Esophagus muscularis mucosa (tissue), 4 donors: Measurements from ENCODE around the gene SIRT2. TPM values are rescaled to one million over a fixed set of nuclear protein-coding genes. Genes with fewer than 3 reads are reported as not detected.

Experiments
- DNase-seq: peaks from one replicate; pipeline ENCODE4 v3.0.0-alpha.2; 2017; ENCODE audit errors: extremely low spot score
- H3K27ac ChIP-seq, 4 donors: fragments of 200-600 bp; sonication (generic); replicated peaks in 1 of 4; 1 replicate in 3 of 4; 2 replicates in 1 of 4; pipeline ENCODE4 v1.5.1; 2016 to 2019; ENCODE audit warnings: mild to moderate bottlenecking in 1 of 4
- H3K27me3 ChIP-seq, 4 donors: fragments of 200-600 bp; sonication (generic); one replicate each; pipeline versions ENCODE4 v1.5.1 to v1.6.0; 2016 to 2019
- H3K36me3 ChIP-seq, 4 donors: fragments of 200-600 bp; sonication (generic); one replicate each; pipeline ENCODE4 v1.5.1; 2016 to 2019
- H3K4me1 ChIP-seq, 4 donors: fragments of 200-600 bp; sonication (generic); one replicate each; pipeline ENCODE4 v1.5.1; 2016 to 2019
- H3K4me3 ChIP-seq, 4 donors: fragments of 200-600 bp; sonication (generic); 1 replicate in 2 of 4; 2 replicates in 2 of 4; pipeline ENCODE4 v1.5.1; 2016 to 2019; ENCODE audit warnings: mild to moderate bottlenecking in 4 of 4, moderate library complexity in 1 of 4
- H3K9me3 ChIP-seq, 4 donors: fragments of 200-600 bp; sonication (generic); 1 replicate in 3 of 4; 2 replicates in 1 of 4; pipeline ENCODE4 v1.5.1; 2016 to 2019
- CTCF ChIP-seq, 3 experiments: fragments of 200-600 bp in 2 of 3; fragments of 450-650 bp in 1 of 3; sonication (generic) in 2 of 3; IDR thresholded peaks; one replicate each; pipeline ENCODE4 v1.5.1; 2017 to 2019; ENCODE audit warnings: antibody characterized with exemption in 3 of 3, mild to moderate bottlenecking in 2 of 3, moderate library complexity in 1 of 3
- EP300 ChIP-seq: sonication (generic); formaldehyde crosslinking; IDR thresholded peaks from one replicate; pipeline ENCODE4 v1.6.1; 2017; ENCODE audit warnings: antibody characterized with exemption
- POLR2A ChIP-seq: fragments of 450-650 bp; IDR thresholded peaks from one replicate; pipeline ENCODE4 v1.6.1; 2017; ENCODE audit warnings: antibody characterized with exemption, moderate library complexity, mild to moderate bottlenecking, low read depth
- POLR2AphosphoS5 ChIP-seq, 2 donors: sonication (generic); formaldehyde crosslinking; IDR thresholded peaks; one replicate each; pipeline ENCODE4 v1.6.1; 2017; ENCODE audit warnings: antibody characterized with exemption in 2 of 2
- WGBS: methylation state at CpG from one replicate; pipeline ENCODE4 v1.1.5; 2018; 5-methylcytosine and 5-hydroxymethylcytosine counted together
- intact Hi-C: fragments of 100-400 bp; cut with DNase I; formaldehyde crosslinking; loops from one replicate; pipeline ENCODE4 v1.15.1; 2023
- total RNA-seq, 4 donors: library from RNA; depleted of rRNA; stranded (reverse); fragments of >200 nt; gene quantifications; one replicate each; pipeline versions ENCODE4 v1.1.0 to v1.2.1, GENCODE V29; 2016

The SIRT2 gene
- total RNA-seq, 4 donors from 2014 or later = 72.7 to 114 (median 95.0) TPM

- DNase-seq = no peak
- Histone ChIP-seq H3K4me1 (peaks cover 43 to 74% (median 63%) of the 10 kb centered on the region in 4 donors), H3K27ac (no peak overlapping the region), H3K36me3 (peaks cover 63 to 72% (median 69%) of the 10 kb centered on the region in 4 donors), H3K9me3 (no peaks in the 10 kb centered on the region), H3K27me3 (no peaks in the 10 kb centered on the region), H3K4me3 (no peak overlapping the region)
- WGBS = 65% methylated on average over 2 of the region's 2 CpGs
- TF ChIP-seq EP300 = no peak
- TF ChIP-seq POLR2AphosphoS5 (IDR thresholded peaks at IDR 0.05) = no peak
- no peak for TF ChIP-seq CTCF (IDR thresholded peaks at IDR 0.05)
- no peak for TF ChIP-seq POLR2A
- intact Hi-C loops = loop anchor here (5.0 kb wide), 1 partner anchor 199 kb away; the partner anchor contains the start of gene ACTN4
Observed at GRCh38 chr19:38846097-38846496, 53.3 kb downstream of the SIRT2 start.

GRCh38 chr19:38845374-38846024, 53.9 kb downstream of the SIRT2 start:
- no peak overlapping the region for H3K4me3 ChIP-seq
- peaks cover 69 to 78% (median 75%) of the 10 kb centered on the region in 4 donors for H3K36me3 ChIP-seq
- peaks cover 40 to 75% (median 58%) of the 10 kb centered on the region in 4 donors for H3K4me1 ChIP-seq
- H3K27me3 ChIP-seq = no peaks in the 10 kb centered on the region
- intact Hi-C loops = loop anchor here (5.0 kb wide), 1 partner anchor 198 kb away; the partner anchor contains the start of gene ACTN4
- H3K27ac ChIP-seq = peak overlapping the region in 1 of 4 donors; percentile 20
- 84% methylated on average over 14 of the region's 14 CpGs for WGBS
- TF ChIP-seq CTCF (IDR thresholded peaks at IDR 0.05) = no peak
- no peak for TF ChIP-seq EP300
- TF ChIP-seq POLR2AphosphoS5 (IDR thresholded peaks at IDR 0.05) = no peak
- no peak for TF ChIP-seq POLR2A
- no peak for DNase-seq
- no peaks in the 10 kb centered on the region for H3K9me3 ChIP-seq

GRCh38 chr19:38844093-38844686, 55.2 kb downstream of the SIRT2 start:
- no peak for TF ChIP-seq POLR2AphosphoS5 (IDR thresholded peaks at IDR 0.05)
- TF ChIP-seq POLR2A = no peak
- TF ChIP-seq EP300 = no peak
- no peak for TF ChIP-seq CTCF (IDR thresholded peaks at IDR 0.05)
- Histone ChIP-seq H3K4me3 (no peak overlapping the region), H3K27ac (no peak overlapping the region), H3K27me3 (no peaks in the 10 kb centered on the region), H3K9me3 (no peaks in the 10 kb centered on the region), H3K36me3 (peaks cover 83 to 91% (median 88%) of the 10 kb centered on the region in 4 donors), H3K4me1 (peaks cover 40 to 75% (median 58%) of the 10 kb centered on the region in 4 donors)
- intact Hi-C loops = no loop called here
- DNase-seq = no peak
- 87% methylated on average over 11 of the region's 11 CpGs for WGBS

- peaks cover 92 to 99% (median 96%) of the 10 kb centered on the region in 4 donors for H3K36me3 ChIP-seq
- H3K27ac ChIP-seq = peak overlapping the region in 1 of 4 donors; percentile 17
- no peak for TF ChIP-seq CTCF (IDR thresholded peaks at IDR 0.05)
- no peak for TF ChIP-seq POLR2AphosphoS5 (IDR thresholded peaks at IDR 0.05)
- no peak for TF ChIP-seq POLR2A
- TF ChIP-seq EP300 = no peak
- DNase-seq = no peak
- no peak overlapping the region for H3K4me3 ChIP-seq
- no peaks in the 10 kb centered on the region for H3K9me3 ChIP-seq
- intact Hi-C loops = no loop called here
- H3K27me3 ChIP-seq = no peaks in the 10 kb centered on the region
- peaks cover 33 to 68% (median 51%) of the 10 kb centered on the region in 4 donors for H3K4me1 ChIP-seq
- 96% methylated on average over 7 of the region's 9 CpGs for WGBS
Observed at GRCh38 chr19:38843175-38843758, 56.2 kb downstream of the SIRT2 start.
